ENCODE results near the gene RASA3. TPM values are rescaled to one million over a fixed set of nuclear protein-coding genes. Genes with fewer than 3 reads are reported as not detected.
"Not testable (repeated sequence)": the region's sequence is repeated elsewhere in the genome, so short reads cannot be mapped to it uniquely, and the experiment has no call there.

The RASA3 gene
- total RNA-seq, 2 experiments from 2014 or later: 28.9 to 32.3 TPM

DNA sequence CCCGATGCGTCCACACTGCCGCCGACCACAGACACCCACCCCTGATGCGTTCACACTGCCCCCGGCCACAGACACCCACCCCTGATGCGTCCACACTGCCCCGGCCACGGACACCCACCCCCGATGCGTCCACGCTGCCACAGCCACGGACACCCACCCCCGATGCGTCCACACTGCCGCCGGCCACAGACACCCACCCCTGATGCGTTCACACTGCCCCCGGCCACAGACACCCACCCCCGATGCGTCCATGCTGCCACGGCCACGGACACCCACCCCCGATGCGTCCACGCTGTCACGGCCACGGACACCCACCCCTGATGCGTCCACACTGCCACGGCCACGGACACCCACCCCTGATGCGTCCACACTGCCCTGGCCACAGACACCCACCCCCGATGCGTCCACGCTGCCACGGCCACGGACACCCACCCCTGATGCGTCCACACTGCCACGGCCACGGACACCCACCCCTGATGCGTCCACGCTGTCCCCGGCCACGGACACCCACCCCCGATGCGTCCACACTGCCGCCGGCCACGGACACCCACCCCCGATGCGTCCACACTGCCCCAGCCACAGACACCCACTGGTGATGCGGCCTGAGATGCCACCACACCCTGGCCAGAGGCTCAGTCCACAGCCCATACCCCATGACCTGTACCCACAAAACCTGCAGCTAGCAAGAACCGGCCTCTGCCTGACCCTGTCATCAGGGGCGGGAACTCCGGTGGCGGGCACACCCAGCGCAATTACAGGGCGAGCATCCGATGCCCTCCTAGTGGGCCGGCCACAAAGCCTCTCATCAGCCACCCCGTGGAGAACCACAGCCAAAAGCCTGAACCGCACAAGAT is 28.4 kb downstream of the RASA3 start:
- TF ChIP-seq, protein P1, sequence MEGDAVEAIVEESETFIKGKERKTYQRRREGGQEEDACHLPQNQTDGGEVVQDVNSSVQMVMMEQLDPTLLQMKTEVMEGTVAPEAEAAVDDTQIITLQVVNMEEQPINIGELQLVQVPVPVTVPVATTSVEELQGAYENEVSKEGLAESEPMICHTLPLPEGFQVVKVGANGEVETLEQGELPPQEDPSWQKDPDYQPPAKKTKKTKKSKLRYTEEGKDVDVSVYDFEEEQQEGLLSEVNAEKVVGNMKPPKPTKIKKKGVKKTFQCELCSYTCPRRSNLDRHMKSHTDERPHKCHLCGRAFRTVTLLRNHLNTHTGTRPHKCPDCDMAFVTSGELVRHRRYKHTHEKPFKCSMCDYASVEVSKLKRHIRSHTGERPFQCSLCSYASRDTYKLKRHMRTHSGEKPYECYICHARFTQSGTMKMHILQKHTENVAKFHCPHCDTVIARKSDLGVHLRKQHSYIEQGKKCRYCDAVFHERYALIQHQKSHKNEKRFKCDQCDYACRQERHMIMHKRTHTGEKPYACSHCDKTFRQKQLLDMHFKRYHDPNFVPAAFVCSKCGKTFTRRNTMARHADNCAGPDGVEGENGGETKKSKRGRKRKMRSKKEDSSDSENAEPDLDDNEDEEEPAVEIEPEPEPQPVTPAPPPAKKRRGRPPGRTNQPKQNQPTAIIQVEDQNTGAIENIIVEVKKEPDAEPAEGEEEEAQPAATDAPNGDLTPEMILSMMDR (IDR thresholded peaks at IDR 0.05): no peak
- Mint-ChIP-seq H3K9me3 (peaks cover 3% of the 10 kb centered on the region), H3K27ac (peak overlapping the region; percentile 77)

DNA sequence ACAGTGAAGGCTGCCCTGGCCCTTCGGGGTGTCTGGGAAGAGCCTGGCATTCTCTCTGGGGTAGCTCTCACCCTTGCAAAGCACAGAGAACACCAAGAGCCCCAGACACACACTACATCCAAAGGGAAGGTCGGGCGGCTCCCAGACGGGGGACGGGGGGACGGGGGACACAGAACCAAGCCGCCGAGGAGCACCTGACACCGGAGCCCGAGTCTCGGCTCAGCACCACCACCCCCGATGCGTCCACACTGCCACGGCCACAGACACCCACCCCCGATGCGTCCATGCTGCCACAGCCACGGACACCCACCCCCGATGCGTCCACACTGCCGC is 29.2 kb downstream of the RASA3 start:
- H3K27ac Mint-ChIP-seq; H3K27me3 Mint-ChIP-seq; H3K9me3 Mint-ChIP-seq; ATAC-seq; DNase-seq; CTCF ChIA-PET; H3K4me3 Mint-ChIP-seq; H3K36me3 Mint-ChIP-seq (ENCODE audit: low read depth): not testable (repeated sequence)
- intact Hi-C loops (cut with micrococcal nuclease): loop anchor here (2.0 kb wide), 1 partner anchor 68 kb away; no protein-coding TSS in a partner anchor
- peaks cover 63% of the 10 kb centered on the region for H3K4me1 Mint-ChIP-seq (ENCODE audit: low read depth)
- POLR2A ChIA-PET: interaction anchor here (1.2 kb wide), 1 partner anchor 24 kb away, joined by 3 read pairs; no protein-coding TSS in a partner anchor

More for the DNA sequence above, 28.4 kb downstream of the RASA3 start:
- intact Hi-C loops (cut with micrococcal nuclease): loop anchor here (2.0 kb wide), 1 partner anchor 69 kb away; no protein-coding TSS in a partner anchor
- ChIA-PET CTCF (no interaction called here), POLR2A (interaction anchor here (1.1 to 1.4 kb wide), 3 partner anchors 9 to 44 kb away, joined by 3 to 4 read pairs (median 3); no protein-coding TSS in a partner anchor)
- H3K4me1 Mint-ChIP-seq (ENCODE audit: low read depth): peaks cover 66% of the 10 kb centered on the region
- no peak overlapping the region for H3K4me3 Mint-ChIP-seq
- ATAC-seq (no peak), DNase-seq (no peak)
- peaks cover 10% of the 10 kb centered on the region for H3K36me3 Mint-ChIP-seq (ENCODE audit: low read depth)
- H3K27me3 Mint-ChIP-seq: no peaks in the 10 kb centered on the region

DNA sequence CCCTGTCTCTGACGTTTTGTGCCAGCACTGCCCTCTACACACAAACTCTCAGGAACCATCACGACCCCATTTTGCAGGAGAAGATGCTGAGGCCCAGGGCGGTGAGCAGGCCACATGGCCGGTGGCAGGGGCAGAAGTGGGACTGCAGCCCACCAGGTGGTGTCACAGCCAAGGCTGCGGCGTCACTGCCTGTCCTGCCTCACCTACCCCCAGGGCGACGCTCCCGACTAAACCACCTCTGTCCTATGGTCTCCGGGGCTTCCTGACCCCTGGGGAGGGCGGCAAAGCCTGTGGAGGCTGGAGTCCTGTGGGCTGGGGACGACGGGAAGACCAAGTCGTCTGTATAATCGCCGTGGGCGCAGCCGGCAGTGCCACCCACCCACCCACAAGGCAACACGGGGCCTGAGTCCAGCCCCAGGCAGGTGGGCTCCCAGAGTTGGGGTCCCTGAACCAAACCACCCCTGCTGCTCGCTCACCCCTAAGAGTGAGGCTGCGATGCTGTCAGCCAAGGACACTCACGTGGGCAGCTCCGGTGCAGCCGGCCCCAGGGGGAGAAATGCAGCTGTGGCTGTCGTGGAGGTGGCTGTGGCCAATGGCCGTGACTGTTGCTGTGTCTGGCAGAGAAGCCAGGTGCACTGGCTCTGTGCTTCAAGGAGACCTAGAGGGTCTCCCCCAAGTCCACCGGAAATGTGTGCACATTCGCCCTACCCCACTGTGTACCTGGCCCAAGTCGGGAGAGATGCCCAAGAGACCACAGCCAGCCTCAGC is 29.7 kb downstream of the RASA3 start:
- ATAC-seq (no peak), DNase-seq (no peak)
- peaks cover 3% of the 10 kb centered on the region for H3K9me3 Mint-ChIP-seq
- H3K27ac Mint-ChIP-seq: peak overlapping the region; percentile 46
- intact Hi-C loops (cut with micrococcal nuclease): loop anchor here (2.0 kb wide), 1 partner anchor 68 kb away; no protein-coding TSS in a partner anchor
- ChIA-PET CTCF (no interaction called here), POLR2A (interaction anchor here (1.2 kb wide), 1 partner anchor 25 kb away, joined by 3 read pairs; no protein-coding TSS in a partner anchor)
- peaks cover 63% of the 10 kb centered on the region for H3K4me1 Mint-ChIP-seq (ENCODE audit: low read depth)
- TF ChIP-seq, protein P1 (IDR thresholded peaks at IDR 0.05): no peak
- peaks cover 7% of the 10 kb centered on the region for H3K36me3 Mint-ChIP-seq (ENCODE audit: low read depth)
- H3K4me3 Mint-ChIP-seq: no peak overlapping the region
- no peaks in the 10 kb centered on the region for H3K27me3 Mint-ChIP-seq

- intact Hi-C loops (cut with micrococcal nuclease): loop anchor here (2.0 kb wide), 1 partner anchor 67 kb away; no protein-coding TSS in a partner anchor
- no peak for DNase-seq
- Mint-ChIP-seq H3K9me3 (peaks cover 3% of the 10 kb centered on the region), H3K27ac (peak overlapping the region; percentile 46), H3K36me3 (ENCODE audit: low read depth) (peaks cover 7% of the 10 kb centered on the region), H3K4me1 (ENCODE audit: low read depth) (peaks cover 65% of the 10 kb centered on the region), H3K4me3 (no peak overlapping the region), H3K27me3 (no peaks in the 10 kb centered on the region)
- TF ChIP-seq, protein P1 (IDR thresholded peaks at IDR 0.05): no peak
- peak; percentile 13 for ATAC-seq
- CTCF ChIA-PET: no interaction called here
- POLR2A ChIA-PET: no interaction called here
Measured at GRCh38 chr13:114102131-114102520, 30.3 kb downstream of the RASA3 start.

DNA sequence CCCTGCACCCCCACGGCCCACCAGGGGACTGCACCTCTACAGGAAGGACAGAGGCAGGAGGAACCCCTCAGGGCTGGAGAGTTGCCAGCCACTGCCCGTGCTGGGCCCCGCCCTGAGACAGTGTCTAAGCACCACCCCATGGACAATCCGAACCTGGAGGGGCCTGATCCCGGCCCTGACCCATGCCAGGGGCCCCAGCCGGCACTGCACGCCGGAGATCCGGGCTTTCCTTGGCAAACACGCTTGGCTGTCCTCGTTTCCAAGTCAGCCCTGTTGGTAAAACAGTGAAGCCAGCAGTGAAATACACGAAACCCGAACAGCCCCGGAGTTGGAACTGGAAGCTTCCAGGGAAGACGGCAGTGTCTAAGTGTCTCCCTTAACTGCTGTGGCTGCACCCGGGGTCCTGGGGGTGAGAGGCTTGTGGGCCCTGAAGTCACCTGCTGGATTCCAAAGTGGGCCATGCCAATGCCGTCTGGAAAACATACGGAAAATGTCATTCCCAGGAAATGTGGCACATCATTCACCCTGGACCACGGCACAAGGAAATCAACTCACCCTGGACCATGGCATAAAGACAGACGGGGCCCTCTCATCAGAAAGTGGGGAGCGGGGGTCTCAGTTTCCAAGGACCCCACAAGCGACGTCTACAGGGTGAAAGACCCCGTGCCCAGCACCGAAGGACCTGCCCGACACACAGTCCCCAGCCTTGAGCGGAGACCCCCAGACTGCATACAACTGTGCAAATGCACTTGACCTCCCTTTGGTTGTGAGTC is 30.9 kb downstream of the RASA3 start:
- Mint-ChIP-seq H3K36me3 (ENCODE audit: low read depth) (peaks cover 7% of the 10 kb centered on the region), H3K4me1 (ENCODE audit: low read depth) (peaks cover 65% of the 10 kb centered on the region), H3K4me3 (no peak overlapping the region), H3K27ac (peak overlapping the region; percentile 46), H3K27me3 (no peaks in the 10 kb centered on the region), H3K9me3 (peaks cover 3% of the 10 kb centered on the region)
- ATAC-seq (peak; percentile 5), DNase-seq (no peak)
- TF ChIP-seq, protein P1 (IDR thresholded peaks at IDR 0.05): no peak
- intact Hi-C loops (cut with micrococcal nuclease): loop anchor here (2.0 kb wide), 1 partner anchor 67 kb away; no protein-coding TSS in a partner anchor
- ChIA-PET POLR2A (no interaction called here), CTCF (no interaction called here)

Data from activated CD8-positive, alpha-beta T cell treated with anti-CD3 and anti-CD28 coated beads for 36 hours (primary cell).